GM19372 (cell line): ENCODE results near the gene KERA.
A peak's percentile ranks its signal among the peaks of the same experiment; 100 is the strongest.

Experiments used
- ATAC-seq: cut with Tn5 transposase; IDR thresholded peaks from one replicate; pipeline ENCODE4 v1.9.1; 2021; ENCODE audit warnings: mild to moderate bottlenecking, low read depth, moderate library complexity; ENCODE audit not compliant: unreplicated experiment

Gene KERA

DNA sequence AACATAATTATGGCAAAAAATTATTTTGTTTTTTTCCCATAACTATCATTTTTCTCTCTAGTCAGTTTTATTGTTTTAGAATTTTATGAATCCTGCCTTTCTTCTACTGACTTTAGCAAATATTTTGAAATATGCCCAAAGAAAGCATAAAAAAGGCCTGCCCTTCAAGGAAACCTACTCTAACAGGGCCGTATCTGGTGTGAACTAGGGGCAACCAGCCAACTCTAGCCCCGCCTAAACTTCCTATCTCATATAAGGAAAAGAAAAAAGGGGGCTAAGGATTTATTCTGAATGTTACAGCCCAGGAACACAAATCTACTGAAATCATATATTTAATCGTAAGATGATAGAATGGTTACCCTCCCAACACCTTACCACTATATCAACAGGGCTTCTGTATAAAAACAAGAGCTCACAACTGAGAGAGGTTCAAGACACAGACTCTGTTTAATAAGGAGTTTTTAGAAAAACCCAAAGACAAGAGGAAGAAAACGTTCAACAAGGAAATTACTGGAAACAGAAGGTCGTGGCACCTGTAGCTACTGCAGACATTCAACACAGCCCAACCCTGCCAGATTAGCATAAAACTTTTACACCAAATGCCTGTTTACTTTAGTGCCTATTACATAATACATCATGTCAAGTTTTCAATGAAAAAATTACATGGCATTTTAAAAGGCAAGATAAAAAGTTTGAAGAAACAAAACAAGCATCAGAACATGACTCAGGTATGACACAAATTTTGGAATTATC is 40.1 kb downstream of the KERA start:
- ATAC-seq: no peak

- no peak for ATAC-seq
Measured at GRCh38 chr12:91017043-91017442, 40.8 kb downstream of the KERA start.

DNA sequence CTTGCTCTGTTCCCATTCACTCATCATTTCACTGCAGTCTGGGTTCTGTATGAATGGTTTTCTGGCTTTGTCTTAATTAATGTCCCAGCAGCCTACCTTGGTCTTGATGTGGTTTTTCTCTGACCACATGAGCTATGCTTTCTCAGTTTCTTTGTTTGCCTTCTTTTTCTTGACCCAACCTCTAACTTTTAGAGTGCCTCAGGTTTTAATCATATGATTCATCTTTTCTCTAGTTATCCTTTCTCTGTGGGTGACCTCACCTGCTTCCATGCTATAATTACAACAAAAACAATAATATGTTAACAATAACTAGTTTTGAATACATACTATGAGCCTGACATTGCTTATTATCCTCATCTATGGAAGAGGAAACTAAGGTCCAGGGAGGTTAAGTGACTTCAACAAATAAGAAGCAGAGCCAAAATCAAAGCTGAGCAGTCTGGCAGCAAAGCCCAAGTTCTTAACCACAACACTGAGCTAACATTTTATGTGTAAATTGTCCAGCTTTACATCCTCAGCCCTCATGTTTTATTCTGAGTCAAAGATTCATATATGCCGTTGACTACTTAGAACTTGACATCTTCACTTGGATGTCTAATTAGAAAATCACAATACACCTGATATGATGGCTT is 48.4 kb downstream of the KERA start:
- peak; percentile 82 for ATAC-seq

- ATAC-seq: peak; percentile 68
Measured at GRCh38 chr12:91007531-91008290, 50.1 kb downstream of the KERA start.

GRCh38 chr12:91004872-91005271 is 53.0 kb downstream of the KERA start, which contains the start of gene EPYC:
Gene EPYC, minus strand, starts transcription at chr12:91004972. Its CDS starts 2,407 bp downstream, at chr12:91002565.
- ATAC-seq: no peak

DNA sequence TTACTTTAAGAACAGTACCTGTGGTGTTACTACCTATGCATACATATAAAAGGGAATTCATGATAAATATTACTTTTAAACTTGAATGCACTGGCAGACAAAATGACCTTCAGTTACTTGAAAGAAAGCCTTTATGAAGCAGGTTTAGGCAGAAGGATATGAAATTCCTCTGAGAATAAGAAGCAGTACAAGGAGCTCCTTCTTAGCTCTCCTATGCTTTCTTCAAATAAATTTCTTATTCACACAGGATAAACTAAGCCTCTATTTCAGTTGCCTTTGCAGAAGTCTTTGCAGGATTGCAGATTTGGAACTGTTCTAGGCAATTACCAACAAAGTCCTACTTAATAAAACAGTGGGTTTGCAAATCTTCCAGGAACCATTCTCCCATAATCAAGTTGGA is 54.1 kb downstream of the KERA start:
- no peak for ATAC-seq

GRCh38 chr12:91001306-91001705 is 56.5 kb downstream of the KERA start:
- no peak for ATAC-seq
